Right renal pelvis (tissue), 4 donors: Measurements from ENCODE around the gene NDRG4. TPM values are rescaled to one million over a fixed set of nuclear protein-coding genes. Genes with fewer than 3 reads are reported as not detected.

Experiments
- DNase-seq, 4 donors: peaks; one replicate each; pipeline ENCODE4 v3.0.0-alpha.2; 2013; ENCODE audit warnings: low read depth in 4 of 4, low spot score in 3 of 4, missing footprints in 1 of 4
- polyA plus RNA-seq, 4 donors: library from polyadenylated mRNA; unstranded; fragments of 120-200 nt; gene quantifications; one replicate each; pipeline ENCODE4 v1.2.1, GENCODE V29; 2013; ENCODE audit not compliant: insufficient read length in 4 of 4

The NDRG4 gene, protein sequence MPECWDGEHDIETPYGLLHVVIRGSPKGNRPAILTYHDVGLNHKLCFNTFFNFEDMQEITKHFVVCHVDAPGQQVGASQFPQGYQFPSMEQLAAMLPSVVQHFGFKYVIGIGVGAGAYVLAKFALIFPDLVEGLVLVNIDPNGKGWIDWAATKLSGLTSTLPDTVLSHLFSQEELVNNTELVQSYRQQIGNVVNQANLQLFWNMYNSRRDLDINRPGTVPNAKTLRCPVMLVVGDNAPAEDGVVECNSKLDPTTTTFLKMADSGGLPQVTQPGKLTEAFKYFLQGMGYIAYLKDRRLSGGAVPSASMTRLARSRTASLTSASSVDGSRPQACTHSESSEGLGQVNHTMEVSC
- polyA plus RNA-seq: 10 to 100 TPM in 3 of 4 donors, 1 to 10 TPM in 1; 9.9 to 12.1 (median 11.2) TPM

DNA sequence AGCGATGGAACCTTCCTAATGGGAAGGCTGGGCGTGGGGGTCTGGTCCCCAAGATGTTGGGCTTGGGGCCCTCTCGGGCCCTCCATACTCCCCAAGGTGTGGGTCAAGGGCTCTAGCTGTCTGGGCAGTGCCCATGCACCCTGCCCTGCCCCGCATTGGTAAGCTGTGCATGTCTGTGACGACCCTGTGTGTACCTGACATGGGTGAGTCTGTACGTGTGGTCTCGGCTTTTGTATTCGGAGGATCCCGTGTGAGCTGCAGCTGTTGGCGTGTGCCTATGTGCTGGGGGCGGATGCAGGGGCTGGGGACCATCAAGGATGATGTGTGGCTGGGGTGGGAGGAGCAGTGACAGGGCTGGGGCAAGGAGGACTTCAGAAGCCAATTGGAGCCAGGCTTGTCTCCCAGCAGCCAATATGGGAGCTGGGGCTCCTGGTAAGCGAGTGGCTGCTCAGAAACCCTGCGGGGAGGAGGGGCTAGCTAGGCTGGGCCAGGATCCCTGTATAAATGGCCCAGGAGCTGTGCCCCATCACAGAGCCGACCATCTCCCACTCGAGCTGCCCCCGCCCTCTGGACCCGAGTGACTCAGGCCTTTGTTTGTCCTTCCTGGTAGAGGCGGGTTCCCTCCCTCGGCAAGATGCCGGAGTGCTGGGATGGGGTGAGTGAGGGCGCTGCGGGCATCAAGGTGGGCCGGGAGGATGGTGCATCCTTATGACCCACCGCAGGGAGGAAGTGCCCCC, at the start of gene NDRG4:
NDRG4 (plus strand) TSS at position 529 of the 737 bp plus-strand sequence; CDS start at position 635, 106 bp downstream.
- DNase-seq: peak in 1 of 4 donors; percentile 56

DNA sequence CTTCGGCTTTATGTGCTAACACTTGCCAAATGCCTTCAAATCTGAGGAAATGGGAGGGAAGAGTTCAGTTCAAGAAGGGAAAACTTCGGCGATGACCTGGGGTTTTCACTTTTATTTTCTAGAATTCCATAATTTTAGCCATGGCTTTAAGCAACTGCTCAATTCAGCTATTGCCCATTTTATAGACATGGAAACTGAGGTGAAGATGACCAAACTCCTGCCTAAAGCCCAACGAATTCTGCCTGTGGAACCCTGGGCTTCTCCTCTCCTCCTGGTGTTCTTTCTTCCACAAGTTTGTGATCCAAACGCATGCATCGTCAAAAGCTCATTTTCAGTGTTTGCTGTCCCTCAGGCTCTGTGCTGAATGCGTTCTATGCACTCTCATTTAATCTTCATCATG, 49.4 kb upstream of the NDRG4 start:
- no peak for DNase-seq

DNA sequence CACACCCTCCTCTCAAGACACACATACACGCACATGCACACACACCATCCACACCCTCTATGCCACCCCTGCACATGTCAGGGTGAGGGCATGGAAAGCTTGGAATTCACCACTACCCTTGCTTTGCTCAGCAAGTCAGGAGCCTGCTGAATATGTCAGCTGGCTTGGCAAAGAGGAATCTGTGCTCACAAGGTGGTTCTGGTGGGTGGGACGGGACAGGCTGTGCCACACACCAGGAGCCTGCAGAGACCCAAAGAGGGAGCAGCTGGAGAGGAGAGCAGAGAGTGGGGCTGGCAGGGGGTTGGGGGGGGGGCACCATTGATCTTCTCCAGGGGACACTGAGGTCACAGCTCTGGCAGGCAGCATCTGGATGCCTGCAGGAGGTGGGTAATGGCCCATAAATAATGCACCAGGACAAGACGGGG, 48.7 kb upstream of the NDRG4 start:
- DNase-seq: no peak

DNA sequence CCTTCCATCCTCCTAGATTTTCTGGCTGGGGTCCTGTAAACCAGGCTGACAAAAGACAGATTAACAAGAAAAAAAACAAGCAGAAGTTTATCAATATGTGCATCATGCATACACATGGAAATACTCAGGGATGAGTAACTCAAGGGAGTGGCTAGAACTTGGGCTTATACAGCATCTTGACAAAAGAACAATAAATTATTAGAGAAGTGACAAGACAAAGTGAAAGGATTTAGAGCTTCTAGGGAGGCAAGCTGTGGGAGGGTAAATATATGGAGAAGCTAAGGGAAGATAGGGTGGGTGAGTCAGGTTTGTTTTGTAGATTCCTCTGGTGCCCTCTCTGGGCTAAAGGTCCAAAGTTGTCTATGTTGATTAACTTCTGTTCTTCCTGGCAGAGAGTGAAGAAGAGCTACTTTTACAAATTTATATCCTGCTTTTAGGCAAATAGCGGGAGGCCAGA, 48.0 kb upstream of the NDRG4 start:
- no peak for DNase-seq

DNA sequence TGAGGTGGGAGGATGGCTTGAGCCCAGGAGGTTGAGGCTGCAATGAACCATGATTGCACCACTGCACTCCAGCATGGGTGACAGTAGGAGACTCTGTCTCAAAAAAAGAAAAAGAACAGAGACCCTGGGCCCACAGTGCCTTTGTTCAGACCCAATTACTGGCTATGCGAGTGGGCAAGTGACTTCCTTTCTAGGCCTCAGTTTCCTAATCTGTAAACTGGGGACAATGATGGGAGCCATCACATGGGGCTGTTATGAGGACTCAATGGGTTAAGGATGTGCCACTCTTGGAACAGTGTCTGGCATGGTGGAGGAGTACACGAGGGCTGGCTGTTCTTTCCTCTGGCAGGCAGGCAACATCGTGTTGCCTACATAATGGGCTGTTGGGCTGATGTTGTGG, 47.3 kb upstream of the NDRG4 start:
- no peak for DNase-seq

DNA sequence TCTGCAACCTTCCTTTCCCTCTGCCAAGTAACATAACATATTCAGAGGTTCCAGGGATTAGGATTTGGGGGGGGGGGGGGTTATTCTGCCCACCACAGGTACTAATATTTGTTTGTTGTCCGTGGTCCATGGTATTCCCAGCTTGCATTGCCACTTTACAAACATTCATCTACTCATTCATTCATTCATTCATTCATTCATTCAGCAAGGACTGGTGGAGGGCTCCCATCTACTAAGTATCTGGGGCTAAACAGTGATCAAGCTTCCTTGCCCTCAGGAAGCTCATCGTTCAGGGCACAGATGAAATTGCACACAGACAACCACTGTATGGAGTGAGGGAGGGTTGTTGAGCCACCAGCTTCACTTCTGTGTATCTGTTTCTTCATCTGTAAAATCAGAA, 45.8 kb upstream of the NDRG4 start:
- no peak for DNase-seq

DNA sequence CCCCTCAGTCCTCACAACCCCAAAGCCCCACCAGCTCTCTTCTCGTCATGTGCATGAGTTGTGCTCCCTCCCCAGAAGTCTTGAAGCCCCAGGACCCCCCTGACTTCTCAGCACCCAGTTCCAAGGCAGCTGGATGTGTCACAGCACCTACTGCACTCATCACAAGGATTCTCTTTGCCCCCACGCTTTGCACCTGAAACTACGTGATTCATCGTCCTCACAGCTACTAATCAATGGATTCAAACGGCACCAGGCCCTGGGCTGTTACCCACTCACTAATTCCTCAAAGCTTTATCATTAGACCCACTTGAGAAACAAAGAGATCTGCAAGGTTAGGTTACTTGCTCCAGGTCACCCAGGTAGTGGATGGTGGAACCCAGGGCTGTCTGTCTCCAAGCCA, 45.1 kb upstream of the NDRG4 start:
- no peak for DNase-seq

DNA sequence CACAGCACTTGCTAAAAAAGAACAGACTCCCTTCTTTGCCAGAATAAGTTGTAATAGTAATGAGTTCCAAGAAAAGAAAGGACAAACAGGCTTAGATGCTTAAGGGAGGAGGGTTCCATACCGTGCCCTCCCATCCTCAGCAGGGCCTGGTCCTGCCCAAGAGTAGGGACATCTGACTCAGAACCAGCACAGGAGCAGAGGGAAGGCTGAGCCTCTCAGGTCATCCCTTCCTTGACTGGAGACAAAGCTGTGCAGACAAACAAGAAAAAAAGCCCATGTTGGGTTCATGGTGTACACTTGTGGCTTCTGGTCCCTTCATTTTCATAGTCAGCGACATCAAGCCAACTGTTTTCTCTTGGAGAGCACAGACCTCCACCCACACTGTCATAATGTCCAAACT, 44.2 kb upstream of the NDRG4 start:
- no peak for DNase-seq

DNA sequence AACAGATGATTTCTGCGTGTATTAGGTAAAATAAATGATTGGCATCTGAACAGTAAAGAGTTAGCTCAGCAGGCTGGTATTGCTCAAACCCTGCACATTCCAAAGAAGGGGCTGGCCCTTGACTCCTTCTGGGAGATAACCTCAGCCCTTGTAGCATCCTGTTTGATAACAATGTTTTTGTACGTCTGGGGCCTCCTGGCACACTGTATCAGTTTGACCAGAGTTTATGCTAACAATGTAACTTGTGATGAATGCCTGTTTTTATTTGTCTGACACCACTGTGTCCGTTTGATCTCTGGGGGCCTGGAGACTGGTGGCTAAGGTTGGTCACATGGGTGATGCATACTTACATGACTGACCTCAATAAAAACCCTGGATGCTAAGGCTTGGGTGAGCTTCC, 43.8 kb upstream of the NDRG4 start:
- no peak for DNase-seq

DNA sequence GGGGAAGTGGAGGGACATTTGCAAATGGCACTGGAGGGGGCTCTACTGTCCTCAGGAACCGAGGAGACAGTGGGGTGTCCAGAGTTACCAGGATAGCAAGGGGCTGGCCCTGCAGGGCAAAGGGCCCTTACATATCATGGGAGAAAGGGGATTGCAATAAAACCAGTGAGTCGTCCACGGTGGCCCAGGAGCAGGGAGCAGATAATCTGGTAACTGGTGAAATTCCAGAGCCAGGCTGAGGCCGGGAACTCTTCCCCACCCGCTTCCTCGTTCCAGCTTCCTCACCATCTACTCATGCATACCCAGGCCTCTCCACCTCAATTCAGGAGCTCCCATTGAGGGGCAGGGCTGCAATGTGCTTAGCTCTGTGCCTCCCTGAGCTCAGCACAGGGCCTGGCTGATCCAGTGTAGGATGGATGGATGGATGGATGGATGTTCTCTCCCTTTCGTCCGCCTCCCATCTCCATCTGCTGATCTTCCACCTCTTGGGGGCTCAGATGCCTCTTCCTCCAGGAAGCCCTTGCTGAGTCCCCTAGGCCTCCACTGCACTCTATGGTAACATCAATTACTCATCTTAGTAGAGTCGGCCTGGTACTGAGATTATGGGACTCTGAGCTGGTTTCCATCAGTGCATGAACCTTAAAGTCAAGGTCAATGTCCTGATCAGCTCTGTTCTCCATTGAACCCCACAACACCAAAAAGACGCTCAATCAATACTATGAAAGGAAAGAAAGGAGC, 41.2 kb upstream of the NDRG4 start:
- DNase-seq: no peak

DNA sequence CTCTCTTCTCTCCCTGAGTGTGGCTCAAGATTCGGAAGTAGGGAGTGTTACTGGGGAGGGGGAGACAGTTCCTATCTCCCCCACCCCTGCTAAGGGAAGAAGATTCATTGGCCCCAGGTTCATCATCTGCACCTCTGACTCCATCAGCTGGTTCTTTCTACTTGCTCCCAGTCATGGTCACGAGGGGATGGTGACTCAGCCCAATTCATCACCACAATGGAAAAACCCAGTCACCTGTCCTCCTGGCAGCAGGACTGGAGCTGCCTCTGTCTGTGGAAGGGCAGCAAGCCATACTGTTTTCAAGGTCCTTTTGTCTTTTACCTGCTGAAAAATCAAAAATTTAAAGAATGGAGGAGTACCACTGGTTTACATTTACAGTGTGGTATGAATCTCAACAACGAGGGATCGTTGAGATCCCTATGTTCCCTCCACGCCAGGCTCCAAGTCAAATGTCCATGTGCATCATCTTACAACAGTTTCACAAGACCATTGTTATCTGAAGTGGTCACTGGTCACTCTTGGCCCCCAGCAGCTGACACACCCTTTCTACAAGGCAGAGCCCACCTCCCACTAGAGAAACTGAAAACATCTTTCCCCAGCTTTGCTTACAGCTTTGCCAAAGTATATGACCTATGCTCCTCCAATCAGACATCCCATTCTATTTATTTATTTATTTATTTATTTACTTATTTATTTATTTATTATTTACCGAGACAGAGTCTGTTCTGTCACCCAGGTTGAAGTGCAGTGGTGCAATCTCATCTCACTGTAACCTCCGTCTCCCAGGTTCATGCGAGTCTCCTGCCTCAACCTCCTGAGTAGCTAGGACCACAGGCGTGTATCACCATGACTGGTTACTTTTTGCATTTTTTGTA, 40.4 kb upstream of the NDRG4 start:
- DNase-seq: no peak

DNA sequence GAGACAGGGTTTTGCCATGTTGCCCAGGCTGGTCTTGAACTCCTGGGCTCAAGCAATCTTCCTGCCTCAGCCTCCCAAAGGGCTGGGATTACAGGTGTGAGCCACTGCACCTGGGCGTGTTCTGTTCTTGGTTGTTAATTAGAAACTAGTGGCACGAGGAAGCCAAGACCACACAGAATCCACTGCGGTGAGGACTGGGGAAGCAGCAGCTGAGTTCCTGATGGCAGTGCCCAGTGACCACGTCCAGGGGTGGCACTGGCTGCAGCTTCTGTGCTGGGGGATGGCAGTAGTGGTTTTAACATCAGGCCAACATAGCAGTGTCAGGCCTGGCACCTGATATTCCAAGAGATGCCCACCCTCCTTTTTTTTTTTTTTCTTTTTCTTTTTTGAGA, 39.7 kb upstream of the NDRG4 start:
- DNase-seq: no peak

DNA sequence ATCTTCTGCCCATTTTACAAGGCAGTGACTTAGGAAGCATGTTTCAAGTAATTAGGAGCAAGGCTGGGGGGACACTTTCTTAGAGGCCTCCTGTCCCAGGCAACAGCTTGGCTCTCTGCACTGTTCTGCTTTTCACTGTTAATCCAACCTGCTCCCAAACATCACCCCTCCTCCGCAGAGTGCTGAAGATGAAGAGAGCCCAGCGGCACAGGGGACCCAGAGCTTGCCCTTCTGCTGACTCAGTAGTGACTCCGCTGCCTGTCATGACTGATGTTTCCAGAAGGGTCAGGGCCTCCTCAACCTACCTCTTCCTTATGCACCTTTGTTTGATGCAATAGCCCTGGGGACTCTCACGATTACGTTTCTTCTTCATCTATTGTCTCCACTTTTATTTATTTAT, 38.9 kb upstream of the NDRG4 start:
- DNase-seq: no peak

DNA sequence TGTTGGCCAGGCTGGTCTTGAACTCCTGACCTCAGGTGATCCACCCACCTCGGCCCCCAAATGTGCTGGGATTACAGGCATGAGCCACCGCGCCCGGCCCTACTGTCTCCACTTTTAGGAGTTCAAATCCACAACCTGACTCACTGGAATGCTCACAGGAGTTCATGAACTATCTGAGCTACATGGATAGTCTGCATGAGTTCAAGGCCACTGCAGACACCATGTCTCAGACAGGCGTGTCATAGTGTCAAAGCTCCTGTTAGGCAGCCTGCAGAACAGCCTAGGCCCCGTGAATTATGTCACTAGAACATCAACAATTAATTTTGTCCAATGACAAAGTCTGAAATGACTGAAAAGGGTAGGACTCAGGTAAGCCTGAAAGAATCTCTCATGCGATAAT, 38.3 kb upstream of the NDRG4 start:
- DNase-seq: no peak

DNA sequence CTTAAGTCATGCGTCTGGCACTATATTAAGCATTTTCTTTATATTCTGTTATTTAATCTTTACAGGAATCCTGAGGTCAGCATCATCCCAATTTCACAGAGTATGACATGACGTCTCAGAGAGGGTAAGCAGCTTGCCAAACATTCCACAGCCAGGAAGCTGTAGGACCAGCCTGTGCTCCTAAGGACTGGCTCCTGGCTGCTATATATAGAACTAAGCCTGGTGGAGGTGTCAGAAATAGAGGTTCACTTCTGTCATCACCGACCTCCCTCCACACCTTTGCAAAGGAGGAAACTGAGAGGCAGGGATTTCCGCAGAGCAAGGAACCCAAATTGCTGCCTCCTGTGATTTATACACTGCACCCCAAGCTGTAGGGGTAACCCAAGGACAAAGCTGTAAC, 37.9 kb upstream of the NDRG4 start:
- no peak for DNase-seq

DNA sequence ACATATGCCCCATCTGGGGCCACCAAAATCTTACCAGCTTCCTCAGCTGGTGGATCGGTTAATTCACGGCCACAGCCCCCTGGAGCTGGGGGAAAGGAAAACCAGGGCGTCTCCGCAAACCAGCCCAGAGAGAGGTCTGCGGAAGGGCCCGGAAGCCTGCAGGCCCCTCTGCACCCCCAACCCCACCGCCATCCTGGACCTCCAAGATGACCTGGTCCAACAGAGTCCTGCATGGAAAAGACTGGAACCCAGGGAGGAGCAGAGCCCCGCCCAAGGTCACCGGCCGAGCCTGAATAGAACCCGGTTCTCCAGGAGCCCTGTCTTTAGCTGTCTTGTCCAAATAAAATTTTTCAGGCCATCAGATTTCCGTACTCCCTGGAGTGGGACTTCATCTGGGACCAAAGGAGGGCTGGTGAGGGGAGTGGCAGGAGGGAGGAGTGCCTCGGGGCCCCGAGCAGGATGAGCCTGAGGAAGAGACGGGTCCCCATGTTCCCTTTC, 37.4 kb upstream of the NDRG4 start:
- no peak for DNase-seq

DNA sequence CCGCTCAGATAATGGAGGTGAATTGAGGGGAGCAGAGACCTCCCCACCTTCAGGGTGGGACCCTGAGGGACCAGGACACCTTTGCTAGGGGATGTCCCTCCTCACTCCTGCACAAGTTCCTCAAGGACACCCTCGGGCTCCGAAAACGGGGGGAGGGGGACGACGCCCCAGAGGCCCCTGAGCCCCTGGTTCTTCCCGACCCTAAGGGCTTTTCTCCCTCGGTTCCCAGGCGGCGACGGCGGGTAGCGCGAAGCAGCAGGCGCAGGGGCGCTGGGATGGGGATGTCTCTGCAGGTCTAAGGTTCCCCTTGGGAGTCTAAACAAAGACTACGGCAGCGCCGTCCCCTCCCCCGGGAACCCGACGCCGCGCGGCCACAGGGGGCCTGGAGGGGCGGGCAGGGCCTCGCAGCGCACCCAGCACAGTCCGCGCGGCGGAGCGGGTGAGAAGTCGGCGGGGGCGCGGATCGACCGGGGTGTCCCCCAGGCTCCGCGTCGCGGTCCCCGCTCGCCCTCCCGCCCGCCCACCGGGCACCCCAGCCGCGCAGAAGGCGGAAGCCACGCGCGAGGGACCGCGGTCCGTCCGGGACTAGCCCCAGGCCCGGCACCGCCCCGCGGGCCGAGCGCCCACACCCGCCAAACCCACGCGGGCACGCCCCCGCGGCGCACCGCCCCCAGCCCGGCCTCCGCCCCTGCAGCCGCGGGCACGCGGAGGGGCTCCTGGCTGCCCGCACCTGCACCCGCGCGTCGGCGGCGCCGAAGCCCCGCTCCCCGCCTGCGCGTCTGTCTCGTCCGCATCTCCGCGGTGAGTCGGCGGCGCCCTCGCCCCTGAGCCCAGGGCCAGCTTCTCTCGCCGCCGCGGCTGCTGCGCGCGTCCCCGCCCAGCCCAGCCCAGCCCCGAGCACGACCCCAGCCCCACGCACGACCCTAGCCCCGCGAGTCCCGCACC, 36.7 kb upstream of the NDRG4 start:
- no peak for DNase-seq

DNA sequence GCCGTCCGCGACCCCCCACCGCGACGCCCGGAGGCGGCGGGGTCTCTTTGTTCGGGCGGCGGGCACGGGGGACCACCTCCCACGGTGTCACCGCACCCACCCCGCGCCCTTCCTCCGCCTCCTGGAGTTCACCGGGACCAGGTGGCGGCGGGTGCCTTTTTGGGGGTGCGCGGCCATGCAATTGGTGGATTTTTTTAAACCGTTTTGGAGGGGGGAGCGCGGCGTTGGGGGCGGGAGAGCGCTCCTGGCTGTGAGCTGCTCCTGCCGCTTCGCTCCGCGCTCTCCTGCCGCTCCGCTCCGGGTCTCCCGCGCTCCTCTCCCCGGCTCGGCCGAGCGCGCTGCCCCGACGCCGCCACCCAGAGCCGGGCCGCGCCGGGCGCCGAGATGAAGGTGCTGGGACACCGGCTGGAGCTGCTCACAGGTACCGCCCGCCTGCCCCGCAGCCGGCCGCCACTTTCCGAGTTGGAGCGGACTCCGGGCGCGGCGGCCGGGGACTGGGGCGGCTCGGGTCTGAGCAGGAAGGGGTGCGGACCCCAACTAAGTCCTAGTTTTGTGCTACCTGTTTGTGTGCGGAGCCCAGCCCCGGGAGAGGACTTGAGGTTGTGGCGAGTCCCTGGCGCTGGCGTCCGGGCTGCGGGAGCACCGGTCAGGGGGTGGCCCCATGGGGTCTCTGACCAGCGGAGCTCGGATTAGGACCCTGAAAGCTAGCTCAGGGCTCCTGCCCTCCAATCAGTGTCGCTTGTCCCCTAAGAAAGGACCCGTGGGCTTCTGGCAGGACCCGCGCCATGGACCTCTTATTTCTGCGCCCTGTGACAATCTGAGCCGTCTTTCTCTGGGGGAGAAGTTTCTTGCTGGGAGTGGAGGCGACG, 35.7 kb upstream of the NDRG4 start:
- no peak for DNase-seq
